K562 treated with DMSO at 1 percent for 4 hours (cell line): ENCODE results near the gene RPL9. TPM values are rescaled to one million over a fixed set of nuclear protein-coding genes. Genes with fewer than 3 reads are reported as not detected.

Source experiments
- total RNA-seq: library from RNA; unstranded; fragments of 300-600 nt; gene quantifications from 2 replicates; pipeline ENCODE4 v1.2.3, GENCODE V29; 2022; ENCODE audit not compliant: insufficient read depth

Gene RPL9
- 3,129 and 3,526 TPM in 2 replicates for total RNA-seq

DNA sequence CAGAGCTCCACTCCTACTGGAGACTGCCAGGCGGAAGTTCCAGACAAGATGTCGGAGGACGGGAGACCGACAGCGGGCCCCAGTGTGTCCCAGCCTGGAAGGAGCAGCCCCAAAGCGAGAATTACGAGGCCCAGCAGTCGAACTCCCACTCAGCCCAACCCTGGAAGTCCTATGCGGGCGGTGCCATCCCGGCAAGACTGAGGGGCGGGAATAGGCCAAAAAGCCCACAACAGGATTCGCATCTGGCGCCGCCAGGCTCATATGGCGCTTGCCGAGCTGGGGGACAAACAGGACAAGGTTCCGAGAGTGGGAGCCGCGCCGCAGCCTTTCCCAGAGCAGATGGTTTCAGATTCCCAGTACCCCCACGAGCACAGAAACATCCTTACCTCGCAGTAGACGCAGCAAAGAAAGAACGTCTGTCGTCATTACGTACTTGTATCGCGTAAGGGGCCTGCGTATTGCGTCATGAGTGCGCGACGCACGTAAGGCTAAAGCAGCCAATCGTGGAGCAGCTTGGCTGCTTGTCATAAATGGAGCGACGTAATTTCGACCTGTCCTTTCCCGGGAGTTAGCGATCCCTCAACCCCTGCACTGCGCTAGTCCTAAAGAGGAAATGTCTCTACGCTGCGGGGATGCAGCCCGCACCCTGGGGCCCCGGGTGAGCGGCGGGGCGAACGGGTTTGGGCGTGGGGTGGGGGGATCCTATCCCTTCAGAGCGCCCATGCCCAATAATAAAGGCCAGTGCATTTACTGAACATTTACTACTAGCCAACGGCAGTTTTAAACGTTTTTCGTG, at the start of gene RPL9, which contains the start of gene LIAS:
TSS of gene RPL9 (minus strand) at position 418 of the 796 bp plus-strand sequence. CDS start 483 bp downstream, outside the sequence.
TSS of gene LIAS (plus strand) at position 552 of the 796 bp plus-strand sequence. CDS start at position 614, 62 bp downstream.

DNA sequence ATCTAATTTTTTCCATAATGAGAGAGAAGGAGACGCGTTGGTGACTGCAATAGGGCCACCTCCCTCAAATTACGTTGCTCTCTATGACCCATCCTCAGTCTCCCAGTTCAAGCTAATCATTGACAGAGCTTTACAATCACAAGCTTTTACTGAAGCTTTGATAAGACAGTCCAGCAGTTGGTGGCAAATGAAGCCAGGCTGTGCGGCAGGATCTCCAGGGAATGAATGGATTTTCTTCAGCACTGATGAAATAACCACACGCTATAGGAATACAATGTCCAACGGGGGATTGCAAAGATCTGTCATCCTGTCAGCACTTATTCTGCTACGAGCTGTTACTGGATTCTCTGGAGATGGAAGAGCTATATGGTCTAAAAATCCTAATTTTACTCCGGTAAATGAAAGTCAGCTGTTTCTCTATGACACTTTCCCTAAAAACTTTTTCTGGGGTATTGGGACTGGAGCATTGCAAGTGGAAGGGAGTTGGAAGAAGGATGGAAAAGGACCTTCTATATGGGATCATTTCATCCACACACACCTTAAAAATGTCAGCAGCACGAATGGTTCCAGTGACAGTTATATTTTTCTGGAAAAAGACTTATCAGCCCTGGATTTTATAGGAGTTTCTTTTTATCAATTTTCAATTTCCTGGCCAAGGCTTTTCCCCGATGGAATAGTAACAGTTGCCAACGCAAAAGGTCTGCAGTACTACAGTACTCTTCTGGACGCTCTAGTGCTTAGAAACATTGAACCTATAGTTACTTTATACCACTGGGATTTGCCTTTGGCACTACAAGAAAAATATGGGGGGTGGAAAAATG, 51.7 kb downstream of the RPL9 start, which contains the start of gene KLB:
TSS of gene KLB (plus strand) at position 168 of the 821 bp plus-strand sequence. CDS start at position 188, 20 bp downstream.

Other genes with a start within 250 kb of the RPL9 start
- 27.7 and 32.9 TPM in 2 replicates for gene RFC1, start 92.6 kb downstream of the RPL9 start, total RNA-seq
- not detected in 2 replicates for gene KLB, start 52.0 kb downstream of the RPL9 start, total RNA-seq
- 14.9 and 17.4 TPM in 2 replicates for gene LIAS, start 134 bp upstream of the RPL9 start, total RNA-seq
- 5.7 and 9.0 TPM in 2 replicates for gene UGDH, start 68.5 kb upstream of the RPL9 start, total RNA-seq
- gene SMIM14, start 179.9 kb upstream of the RPL9 start, total RNA-seq, result 6.8 and 8.4 TPM in 2 replicates
- 24.8 and 35.7 TPM in 2 replicates for gene UBE2K, start 239.2 kb upstream of the RPL9 start, total RNA-seq